GM18519 (cell line): ENCODE results near the gene PLA2G6.
"Not testable (repeated sequence)": the region's sequence is repeated elsewhere in the genome, so short reads cannot be mapped to it uniquely, and the experiment has no call there.

Experiments used
- ATAC-seq: cut with Tn5 transposase; IDR thresholded peaks from one replicate; pipeline ENCODE4 v1.9.1; 2021; ENCODE audit warnings: mild to moderate bottlenecking, moderate library complexity; ENCODE audit not compliant: unreplicated experiment, low FRiP score

PLA2G6 gene

DNA sequence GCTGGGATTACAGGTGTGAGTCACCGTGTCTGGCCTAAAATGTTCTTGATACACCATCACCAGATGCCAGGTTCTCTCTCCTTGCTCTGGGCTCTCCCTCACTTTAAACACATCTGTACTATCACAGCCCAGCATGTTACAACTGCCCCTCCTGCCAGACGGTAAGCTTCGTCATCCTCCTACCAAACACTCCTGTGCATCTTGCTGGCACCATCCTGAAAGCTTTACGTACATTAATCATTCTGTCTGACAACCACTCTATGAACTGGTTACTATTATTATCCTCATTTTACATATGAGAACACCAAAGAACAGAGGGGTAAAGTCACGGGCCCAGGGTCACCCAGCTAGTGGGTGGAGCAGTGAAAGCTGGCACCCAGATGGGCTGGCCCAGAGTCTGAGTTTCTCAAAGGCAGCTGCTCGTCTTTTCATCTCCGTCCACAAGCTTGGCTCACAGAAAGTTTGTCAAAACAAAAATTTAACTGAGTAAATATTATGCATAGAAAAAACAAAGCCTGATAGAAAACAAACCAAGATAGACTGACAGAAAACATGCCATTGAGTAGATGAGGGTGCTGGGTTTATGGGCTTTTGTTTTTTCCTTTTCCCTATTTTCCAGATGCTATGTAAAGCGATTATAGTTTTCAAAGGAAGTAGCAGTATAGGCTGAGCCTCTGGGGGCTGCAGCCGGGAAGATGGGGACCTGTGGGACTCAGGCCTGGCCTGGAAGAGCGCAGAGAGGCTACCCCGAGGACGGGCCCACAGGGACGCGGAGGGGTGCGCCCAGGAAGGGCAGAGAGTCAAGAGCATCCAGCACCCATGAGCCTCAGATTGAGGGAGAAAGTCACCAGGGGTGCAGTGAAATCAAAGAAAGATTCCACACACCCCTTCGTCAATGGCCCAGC, 9.5 kb downstream of the PLA2G6 start:
- no peak for ATAC-seq

- ATAC-seq = no peak
Observed at GRCh38 chr22:38170469-38170868, 11.2 kb downstream of the PLA2G6 start.

GRCh38 chr22:38169116-38169515, 12.5 kb downstream of the PLA2G6 start:
- ATAC-seq = no peak

GRCh38 chr22:38167988-38168407, 13.6 kb downstream of the PLA2G6 start:
- ATAC-seq = no peak

DNA sequence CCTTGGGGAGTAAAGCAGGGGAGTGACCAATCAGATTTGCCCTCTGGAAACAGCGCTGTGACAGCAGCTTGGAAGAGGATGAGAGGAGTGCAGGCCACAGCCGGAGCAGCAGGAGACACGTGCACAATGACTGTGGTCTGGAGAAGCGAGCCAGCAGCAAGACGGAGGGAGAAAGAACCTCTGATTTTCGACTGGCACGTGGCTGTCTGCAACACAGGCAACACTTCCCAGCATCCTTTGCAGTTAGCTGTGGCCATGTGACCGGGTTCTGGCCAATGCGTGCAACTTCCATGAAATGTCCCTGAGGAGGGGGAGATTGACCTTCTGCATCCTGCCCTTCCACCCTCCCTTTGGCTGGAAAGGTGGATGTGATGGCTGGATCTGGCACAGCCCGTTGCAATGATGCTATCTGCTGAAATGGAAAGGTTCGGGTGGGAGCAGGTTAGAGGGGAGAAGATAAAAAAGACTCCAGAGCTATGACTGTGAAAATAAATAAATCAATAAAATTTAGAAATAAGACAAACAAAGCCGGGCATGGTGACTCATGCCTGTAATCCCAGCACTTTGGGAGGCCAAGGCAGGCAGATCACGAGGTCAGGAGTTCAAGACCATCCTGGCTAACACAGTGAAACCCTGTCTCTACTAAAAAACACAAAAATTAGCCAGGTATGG, 15.6 kb downstream of the PLA2G6 start:
- no peak for ATAC-seq

DNA sequence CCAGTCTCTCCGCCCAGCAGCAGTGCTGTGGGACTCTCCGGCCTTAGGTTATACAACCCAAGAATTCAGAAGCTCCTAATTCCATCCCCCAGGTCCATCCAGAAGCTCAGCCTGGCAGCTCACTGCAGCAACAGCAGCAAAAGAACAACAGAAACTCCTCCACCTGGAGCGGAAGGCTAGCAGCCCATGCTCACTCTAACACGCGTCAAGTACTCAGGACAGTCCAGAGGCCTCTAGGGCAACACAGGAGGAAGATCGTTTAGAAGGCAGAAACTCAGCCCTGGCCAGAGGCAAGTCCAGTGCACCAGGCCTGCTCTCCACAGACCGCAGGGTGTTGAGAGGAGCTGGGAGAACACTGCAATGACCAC, 17.1 kb downstream of the PLA2G6 start:
- ATAC-seq = no peak

- ATAC-seq = no peak
Observed at GRCh38 chr22:38163844-38164550, 17.6 kb downstream of the PLA2G6 start.

DNA sequence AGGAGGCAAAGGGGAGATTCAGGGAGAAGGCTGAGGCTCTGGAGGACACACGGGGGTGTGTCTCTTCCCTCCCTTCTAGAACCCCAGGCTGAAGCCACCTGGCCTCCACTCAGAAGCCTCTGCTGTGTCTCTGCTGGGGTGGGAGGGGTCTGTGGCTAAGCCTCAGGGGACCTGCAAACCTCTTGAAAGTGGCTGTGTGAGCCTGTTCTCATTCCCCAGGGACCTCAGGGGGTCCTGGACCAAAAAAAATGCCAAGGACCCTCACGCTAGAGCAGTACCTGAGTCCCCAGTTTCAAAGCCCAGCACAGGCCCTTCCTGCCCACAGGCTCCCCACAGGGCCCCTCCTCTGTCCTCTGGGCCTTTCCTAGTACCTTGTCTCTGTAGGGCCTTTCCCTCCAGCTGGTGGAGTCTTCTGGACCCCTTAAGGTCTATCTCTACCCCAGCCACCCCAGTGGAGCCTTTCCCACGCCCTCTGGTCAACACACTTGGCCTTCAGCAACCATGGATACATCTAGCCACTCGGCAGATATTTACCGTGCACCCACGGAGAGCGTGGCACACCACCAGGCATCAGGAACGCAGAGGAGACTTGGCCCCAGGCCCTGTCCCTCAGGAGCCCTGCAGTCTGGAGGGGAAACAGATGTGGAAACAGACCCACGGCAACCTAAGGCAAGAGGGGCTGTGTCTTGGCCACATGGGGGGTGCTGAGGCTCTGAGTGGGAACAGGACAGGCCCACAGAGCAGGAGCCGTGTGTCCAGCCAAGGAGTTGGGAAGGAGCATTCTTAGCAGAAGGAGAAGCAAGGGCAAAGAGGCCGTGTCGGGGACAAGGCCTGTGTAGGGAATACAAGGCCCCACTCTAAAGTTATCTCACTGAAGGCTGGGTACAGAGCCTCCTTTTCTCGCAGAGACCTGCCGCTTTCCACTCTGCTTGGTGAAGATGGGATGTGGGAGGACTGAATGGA, 18.5 kb downstream of the PLA2G6 start:
- no peak for ATAC-seq

- no peak for ATAC-seq
Observed at GRCh38 chr22:38155703-38156102, 25.9 kb downstream of the PLA2G6 start.

GRCh38 chr22:38154563-38154915, 27.1 kb downstream of the PLA2G6 start:
- ATAC-seq = not testable (repeated sequence)

GRCh38 chr22:38153821-38154562, 27.6 kb downstream of the PLA2G6 start:
- no peak for ATAC-seq

GRCh38 chr22:38151126-38151500, 30.5 kb downstream of the PLA2G6 start:
- no peak for ATAC-seq

DNA sequence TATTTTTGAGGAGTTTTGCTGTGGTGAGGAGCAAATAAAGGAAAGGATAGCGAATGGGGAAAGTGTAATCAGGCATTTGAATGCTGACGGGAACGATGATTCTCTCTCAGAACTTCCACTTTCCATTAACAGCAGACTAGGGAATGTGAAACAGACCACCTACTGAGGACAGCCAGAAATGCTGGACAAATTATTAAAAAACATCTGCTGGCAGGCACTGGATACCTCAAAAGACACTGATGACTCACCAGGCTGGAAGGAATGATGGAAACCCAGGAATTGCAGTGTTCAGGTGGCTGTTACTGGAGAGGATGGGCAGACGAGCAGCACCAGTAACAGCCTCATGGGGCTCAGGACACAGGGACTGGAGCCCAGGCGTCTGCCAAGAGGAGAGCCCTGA, 33.4 kb downstream of the PLA2G6 start:
- no peak for ATAC-seq

- ATAC-seq = not testable (repeated sequence)
Observed at GRCh38 chr22:38146166-38146565, 35.5 kb downstream of the PLA2G6 start.

- no peak for ATAC-seq
Observed at GRCh38 chr22:38144025-38144405, 37.6 kb downstream of the PLA2G6 start.

DNA sequence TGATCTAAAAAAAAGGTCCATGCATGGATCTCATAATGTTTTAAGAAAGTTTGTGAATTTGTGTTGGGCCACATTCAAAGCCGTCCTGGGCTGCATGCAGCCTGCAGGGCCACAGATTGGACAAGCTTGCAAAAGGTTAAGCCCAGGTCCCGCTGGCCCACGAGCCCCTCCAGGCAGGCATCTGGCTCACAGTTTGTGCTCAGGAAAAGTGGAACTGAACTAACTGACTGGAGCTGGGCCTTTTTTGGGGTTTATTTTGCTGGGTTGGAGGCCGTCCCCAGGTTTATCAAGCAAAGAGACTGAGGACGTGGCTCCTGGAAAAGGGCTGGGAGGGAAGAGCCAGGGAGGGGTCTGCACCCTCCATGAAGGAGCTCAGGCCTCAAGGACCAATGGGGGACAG, 39.0 kb downstream of the PLA2G6 start:
- ATAC-seq = no peak

GRCh38 chr22:38141217-38141973, 40.2 kb downstream of the PLA2G6 start:
- ATAC-seq = no peak

- no peak for ATAC-seq
Observed at GRCh38 chr22:38139901-38140300, 41.7 kb downstream of the PLA2G6 start.

- ATAC-seq = no peak
Observed at GRCh38 chr22:38138961-38139360, 42.7 kb downstream of the PLA2G6 start.
